Lower lobe of right lung (tissue), 2 donors: ENCODE data around the gene CRTC1. TPM values are rescaled to one million over a fixed set of nuclear protein-coding genes. Genes with fewer than 3 reads are reported as not detected.
A peak's percentile ranks its signal among the peaks of the same experiment; 100 is the strongest.

Experiments used
- ATAC-seq, 2 donors: fragments of 200-7000 bp; cut with Tn5 transposase; one replicate each; pipeline ENCODE4 v1.9.1; 2020 to 2022; ENCODE audit warnings: mild to moderate bottlenecking in 2 of 2, moderate library complexity in 2 of 2
- DNase-seq: peaks from one replicate; pipeline ENCODE4 v3.0.0-alpha.2; 2020
- H3K27ac ChIP-seq: fragments of 200-600 bp; one replicate; pipeline ENCODE4 v1.8.0; 2022
- H3K27me3 ChIP-seq: fragments of 200-600 bp; one replicate; pipeline ENCODE4 v1.8.0; 2022; ENCODE audit warnings: low read depth
- H3K36me3 ChIP-seq: fragments of 200-600 bp; one replicate; pipeline ENCODE4 v1.8.0; 2022; ENCODE audit warnings: mild to moderate bottlenecking
- H3K4me1 ChIP-seq: fragments of 200-600 bp; one replicate; pipeline ENCODE4 v1.8.0; 2022
- H3K4me3 ChIP-seq: fragments of 200-600 bp; one replicate; pipeline ENCODE4 v1.8.0; 2022; ENCODE audit warnings: mild to moderate bottlenecking
- H3K9me3 ChIP-seq: fragments of 200-600 bp; one replicate; pipeline ENCODE4 v1.8.0; 2022
- intact Hi-C: fragments of 100-400 bp; cut with DNase I; formaldehyde crosslinking; loops from one replicate; pipeline ENCODE4 v1.11.0; 2022
- total RNA-seq: library from RNA; stranded (reverse); fragmentation: NEBNext Ultra II Directional; extraction: Animal tissue kit (Norgen Biotek cat#: 25700); gene quantifications from one replicate; pipeline ENCODE4 v1.2.1, GENCODE V29; 2021
- TF ChIP-seq, protein P1 (sequence below): fragments of 200-600 bp; IDR thresholded peaks from one replicate; pipeline ENCODE4 v1.8.0; 2022; ENCODE audit warnings: antibody characterized with exemption, mild to moderate bottlenecking
- donor health status: DM: no; HTN: yes; CAD: no; lungs with severe emphysema.

The CRTC1 gene
- total RNA-seq, 1 donor from 2014 or later = 16.2 TPM

DNA sequence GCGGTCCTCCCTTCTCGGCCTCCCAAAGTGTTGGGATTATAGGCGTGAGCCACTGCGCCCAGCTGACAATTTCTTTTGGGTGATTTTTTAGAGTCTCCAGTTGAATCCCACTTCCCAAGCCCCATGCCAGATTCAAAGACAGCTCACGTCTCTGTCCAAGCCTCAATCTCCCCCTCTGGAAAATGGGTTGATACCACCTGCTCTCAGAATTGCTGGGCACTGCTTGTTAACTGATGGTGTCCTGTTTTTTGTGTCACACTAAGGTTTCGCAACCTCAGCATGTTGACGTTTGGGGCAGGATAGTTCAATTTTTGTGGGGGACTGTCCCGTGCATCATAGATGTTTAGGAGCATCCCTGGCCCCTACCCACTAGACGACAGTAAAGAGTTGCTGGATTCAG, 134.1 kb downstream of the CRTC1 start:
- Histone ChIP-seq H3K4me3 (no peak overlapping the region), H3K9me3 (no peaks in the 10 kb centered on the region), H3K27ac (no peak overlapping the region), H3K27me3 (peaks cover 4% of the 10 kb centered on the region), H3K4me1 (no peaks in the 10 kb centered on the region), H3K36me3 (no peaks in the 10 kb centered on the region)
- TF ChIP-seq, protein P1, sequence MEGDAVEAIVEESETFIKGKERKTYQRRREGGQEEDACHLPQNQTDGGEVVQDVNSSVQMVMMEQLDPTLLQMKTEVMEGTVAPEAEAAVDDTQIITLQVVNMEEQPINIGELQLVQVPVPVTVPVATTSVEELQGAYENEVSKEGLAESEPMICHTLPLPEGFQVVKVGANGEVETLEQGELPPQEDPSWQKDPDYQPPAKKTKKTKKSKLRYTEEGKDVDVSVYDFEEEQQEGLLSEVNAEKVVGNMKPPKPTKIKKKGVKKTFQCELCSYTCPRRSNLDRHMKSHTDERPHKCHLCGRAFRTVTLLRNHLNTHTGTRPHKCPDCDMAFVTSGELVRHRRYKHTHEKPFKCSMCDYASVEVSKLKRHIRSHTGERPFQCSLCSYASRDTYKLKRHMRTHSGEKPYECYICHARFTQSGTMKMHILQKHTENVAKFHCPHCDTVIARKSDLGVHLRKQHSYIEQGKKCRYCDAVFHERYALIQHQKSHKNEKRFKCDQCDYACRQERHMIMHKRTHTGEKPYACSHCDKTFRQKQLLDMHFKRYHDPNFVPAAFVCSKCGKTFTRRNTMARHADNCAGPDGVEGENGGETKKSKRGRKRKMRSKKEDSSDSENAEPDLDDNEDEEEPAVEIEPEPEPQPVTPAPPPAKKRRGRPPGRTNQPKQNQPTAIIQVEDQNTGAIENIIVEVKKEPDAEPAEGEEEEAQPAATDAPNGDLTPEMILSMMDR = no peak
- intact Hi-C loops = no loop called here
- ATAC-seq (no peak), DNase-seq (no peak)

DNA sequence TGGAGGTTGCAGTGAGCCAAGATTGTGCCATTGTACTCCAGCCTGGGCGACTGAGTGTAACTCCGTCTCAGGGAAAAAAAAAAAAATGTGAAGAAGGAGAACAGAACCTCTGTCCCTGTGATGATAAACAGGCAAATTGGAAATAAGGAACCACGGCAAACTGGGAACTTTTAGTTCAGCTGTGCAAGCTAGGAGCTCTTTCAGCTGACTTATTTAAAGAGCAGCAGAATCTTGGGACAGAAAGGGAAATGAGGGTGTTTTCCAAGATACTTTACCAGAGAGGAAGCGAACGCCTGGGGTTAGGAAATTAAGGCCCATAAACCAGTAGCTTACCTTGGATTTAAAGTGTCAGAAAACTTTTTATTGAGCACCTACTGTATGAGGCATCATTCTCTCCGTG, 145.3 kb downstream of the CRTC1 start:
- ATAC-seq = no peak
- H3K27ac ChIP-seq = no peak overlapping the region

DNA sequence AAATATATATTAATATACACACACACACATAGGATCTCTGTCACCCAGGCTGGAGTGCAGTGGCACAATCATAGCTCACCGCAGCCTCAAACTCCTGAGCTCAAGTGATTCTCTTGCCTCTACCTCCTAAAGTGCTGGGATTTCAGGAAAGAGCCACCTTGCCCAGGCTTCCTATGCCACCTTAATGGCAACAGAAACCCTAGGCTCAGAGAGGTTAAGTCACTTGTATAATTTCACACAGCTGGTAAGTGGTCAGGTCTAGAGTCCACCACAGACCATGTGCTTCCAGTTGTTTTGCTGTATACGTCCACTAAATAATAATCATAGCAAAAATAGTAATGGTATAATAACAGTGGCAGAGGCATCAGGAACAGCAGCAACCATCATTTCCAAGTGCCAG, 147.0 kb downstream of the CRTC1 start:
- Histone ChIP-seq H3K36me3 (peaks cover 7% of the 10 kb centered on the region), H3K27ac (no peak overlapping the region), H3K4me3 (no peak overlapping the region), H3K27me3 (no peaks in the 10 kb centered on the region), H3K9me3 (no peaks in the 10 kb centered on the region), H3K4me1 (peaks cover 33% of the 10 kb centered on the region)
- ATAC-seq = no peak
- TF ChIP-seq, protein P1 = no peak
- no peak for DNase-seq
- intact Hi-C loops = no loop called here

More for the DNA sequence above, 145.3 kb downstream of the CRTC1 start:
- intact Hi-C loops = no loop called here
- no peaks in the 10 kb centered on the region for H3K27me3 ChIP-seq
- H3K9me3 ChIP-seq = no peaks in the 10 kb centered on the region
- no peak for DNase-seq
- no peaks in the 10 kb centered on the region for H3K36me3 ChIP-seq
- TF ChIP-seq, protein P1 = no peak
- peaks cover 16% of the 10 kb centered on the region for H3K4me1 ChIP-seq
- H3K4me3 ChIP-seq = no peak overlapping the region

DNA sequence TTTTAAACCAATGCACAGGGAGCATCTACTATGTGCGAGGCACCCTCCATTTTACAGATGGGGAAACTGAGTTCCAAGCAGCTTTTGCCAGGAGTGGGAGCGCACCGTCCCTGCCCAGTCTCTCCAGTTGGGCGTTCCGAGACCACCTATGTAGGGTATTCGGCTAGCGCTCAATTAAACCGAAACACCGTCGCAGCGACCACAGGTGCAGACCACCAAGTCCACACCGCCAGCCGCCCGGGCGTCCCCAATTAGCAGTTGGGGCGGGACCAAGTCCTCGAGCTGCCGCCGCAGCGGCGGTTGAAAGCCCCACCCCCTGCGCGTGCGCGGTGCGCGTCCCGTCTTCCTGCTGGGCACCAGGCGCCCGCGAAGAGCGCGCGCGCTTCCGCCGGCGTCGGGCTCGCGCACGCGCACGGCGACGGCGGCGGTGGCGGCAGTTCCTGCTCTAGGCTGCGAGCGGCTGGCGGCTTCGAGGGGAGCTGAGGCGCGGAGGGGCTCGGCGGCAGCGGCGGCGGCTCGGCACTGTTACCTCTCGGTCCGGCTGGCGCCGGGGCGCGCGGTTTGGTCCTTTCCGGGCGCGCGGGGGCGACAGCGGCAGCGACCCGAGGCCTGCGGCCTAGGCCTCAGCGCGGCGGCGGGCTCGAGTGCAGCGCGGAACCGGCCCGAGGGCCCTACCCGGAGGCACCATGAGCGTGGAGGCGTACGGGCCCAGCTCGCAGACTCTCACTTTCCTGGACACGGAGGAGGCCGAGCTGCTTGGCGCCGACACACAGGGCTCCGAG, 148.2 kb downstream of the CRTC1 start, which contains the start of gene UPF1:
Gene UPF1 (plus strand): TSS at position 436 of the 782 bp plus-strand sequence. CDS start 251 bp downstream, at position 687.
- H3K27me3 ChIP-seq = no peaks in the 10 kb centered on the region
- peak; percentile 93 to 95 for ATAC-seq
- no peaks in the 10 kb centered on the region for H3K9me3 ChIP-seq
- peaks cover 9% of the 10 kb centered on the region for H3K36me3 ChIP-seq
- peak; percentile 97 for DNase-seq
- peak within 1 kb of the TSS; percentile 91 for H3K27ac ChIP-seq
- peaks cover 45% of the 10 kb centered on the region for H3K4me1 ChIP-seq
- peak within 1 kb of the TSS; percentile 92 for H3K4me3 ChIP-seq
- intact Hi-C loops = no loop called here
- TF ChIP-seq, protein P1 = no peak

Other genes starting within 250 kb of the CRTC1 start
- gene ISYNA1, start 245.5 kb upstream of the CRTC1 start, total RNA-seq = 30.6 TPM
- gene ELL, start 161.6 kb upstream of the CRTC1 start, total RNA-seq = 19.7 TPM
- 195 TPM for gene FKBP8, start 140.1 kb upstream of the CRTC1 start, total RNA-seq
- gene KXD1, start 125.8 kb upstream of the CRTC1 start, total RNA-seq = 71.9 TPM
- 884 TPM for gene UBA52, start 111.8 kb upstream of the CRTC1 start, total RNA-seq
- gene REX1BD, start 94.9 kb upstream of the CRTC1 start, total RNA-seq = 60.4 TPM
- gene CRLF1, start 76.9 kb upstream of the CRTC1 start, total RNA-seq = 19.9 TPM
- gene TMEM59L, start 70.8 kb upstream of the CRTC1 start, total RNA-seq = 1.1 TPM
- 14.5 TPM for gene KLHL26, start 46.7 kb upstream of the CRTC1 start, total RNA-seq
- 2.3 TPM for gene COMP, start 107.6 kb downstream of the CRTC1 start, total RNA-seq
- gene UPF1, start 148.3 kb downstream of the CRTC1 start, total RNA-seq = 75.8 TPM
- not detected for gene CERS1, start 212.5 kb downstream of the CRTC1 start, total RNA-seq
- gene COPE, start 235.7 kb downstream of the CRTC1 start, total RNA-seq = 145 TPM
- 32.2 TPM for gene DDX49, start 236.0 kb downstream of the CRTC1 start, total RNA-seq